Calu3 (cell line): ENCODE data around the gene NEDD4L. TPM values are rescaled to one million over a fixed set of nuclear protein-coding genes. Genes with fewer than 3 reads are reported as not detected.
A peak's percentile ranks its signal among the peaks of the same experiment; 100 is the strongest.

Experiments
- BruUV-seq: library from RNA; stranded (reverse); fragments of 400-500 nt; replicated peaks from 2 replicates; lab custom pipeline; 2021; lab: Mats Ljungman, UMichigan
- CTCF ChIA-PET: fragments of 300-600 bp; sonication (Branson Sonifier 250); formaldehyde crosslinking; loops from one replicate; lab custom pipeline; 2022; ENCODE audit warnings: antibody characterized with exemption; lab: Charles Lee
- DNase-seq: peaks from one replicate; pipeline ENCODE4 v3.0.0; 2022
- H3K27ac Mint-ChIP-seq: one replicate; pipeline ENCODE4 v1.8.0; 2022; ENCODE audit warnings: mixed read lengths; ENCODE audit not compliant: unreplicated experiment
- H3K27me3 Mint-ChIP-seq: one replicate; pipeline ENCODE4 v1.8.0; 2022; ENCODE audit warnings: mixed read lengths; ENCODE audit not compliant: unreplicated experiment
- H3K36me3 Mint-ChIP-seq: one replicate; pipeline ENCODE4 v1.8.0; 2022; ENCODE audit warnings: mild to moderate bottlenecking, moderate library complexity, mixed read lengths; ENCODE audit not compliant: insufficient read depth, unreplicated experiment
- H3K4me1 Mint-ChIP-seq: one replicate; pipeline ENCODE4 v1.8.0; 2022; ENCODE audit warnings: mild to moderate bottlenecking, low read depth, mixed read lengths; ENCODE audit not compliant: unreplicated experiment
- H3K4me3 Mint-ChIP-seq: one replicate; pipeline ENCODE4 v1.8.0; 2022; ENCODE audit warnings: mild to moderate bottlenecking, low read depth, moderate library complexity, mixed read lengths; ENCODE audit not compliant: unreplicated experiment
- H3K9me3 Mint-ChIP-seq: one replicate; pipeline ENCODE4 v1.8.0; 2022; ENCODE audit warnings: low read depth, mixed read lengths; ENCODE audit not compliant: unreplicated experiment
- intact Hi-C: fragments of 100-400 bp; cut with micrococcal nuclease; formaldehyde crosslinking; loops from one replicate; pipeline ENCODE4 v1.10.0; 2022; ENCODE audit not compliant: unreplicated experiment
- total RNA-seq: library from RNA; stranded (reverse); gene quantifications from 2 replicates; pipeline ENCODE4 v1.2.3, GENCODE V29; 2022
- TF ChIP-seq, protein P1 (sequence below): fragments of 200-600 bp; IDR thresholded peaks from one replicate; pipeline ENCODE4 v1.8.0; 2022; ENCODE audit warnings: antibody characterized with exemption; ENCODE audit not compliant: unreplicated experiment

NEDD4L gene
- total RNA-seq, 1 experiment from 2014 or later, result 213 TPM

GRCh38 chr18:58015065-58015780, 28.8 kb upstream of the NEDD4L start:
- no peaks in the 10 kb centered on the region for H3K27me3 Mint-ChIP-seq
- no TSS peak for BruUV-seq
- no peak for DNase-seq
- no peak overlapping the region for H3K4me3 Mint-ChIP-seq
- intact Hi-C loops, result no loop called here
- CTCF ChIA-PET, result no interaction called here
- TF ChIP-seq, protein P1, sequence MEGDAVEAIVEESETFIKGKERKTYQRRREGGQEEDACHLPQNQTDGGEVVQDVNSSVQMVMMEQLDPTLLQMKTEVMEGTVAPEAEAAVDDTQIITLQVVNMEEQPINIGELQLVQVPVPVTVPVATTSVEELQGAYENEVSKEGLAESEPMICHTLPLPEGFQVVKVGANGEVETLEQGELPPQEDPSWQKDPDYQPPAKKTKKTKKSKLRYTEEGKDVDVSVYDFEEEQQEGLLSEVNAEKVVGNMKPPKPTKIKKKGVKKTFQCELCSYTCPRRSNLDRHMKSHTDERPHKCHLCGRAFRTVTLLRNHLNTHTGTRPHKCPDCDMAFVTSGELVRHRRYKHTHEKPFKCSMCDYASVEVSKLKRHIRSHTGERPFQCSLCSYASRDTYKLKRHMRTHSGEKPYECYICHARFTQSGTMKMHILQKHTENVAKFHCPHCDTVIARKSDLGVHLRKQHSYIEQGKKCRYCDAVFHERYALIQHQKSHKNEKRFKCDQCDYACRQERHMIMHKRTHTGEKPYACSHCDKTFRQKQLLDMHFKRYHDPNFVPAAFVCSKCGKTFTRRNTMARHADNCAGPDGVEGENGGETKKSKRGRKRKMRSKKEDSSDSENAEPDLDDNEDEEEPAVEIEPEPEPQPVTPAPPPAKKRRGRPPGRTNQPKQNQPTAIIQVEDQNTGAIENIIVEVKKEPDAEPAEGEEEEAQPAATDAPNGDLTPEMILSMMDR, result no peak
- H3K4me1 Mint-ChIP-seq, result peaks cover 56% of the 10 kb centered on the region
- H3K9me3 Mint-ChIP-seq, result no peaks in the 10 kb centered on the region
- peak overlapping the region; percentile 9 for H3K27ac Mint-ChIP-seq
- peaks cover 7% of the 10 kb centered on the region for H3K36me3 Mint-ChIP-seq

GRCh38 chr18:58017267-58017666, 26.8 kb upstream of the NEDD4L start:
- Mint-ChIP-seq H3K27ac (peak overlapping the region; percentile 21), H3K27me3 (no peaks in the 10 kb centered on the region), H3K36me3 (peaks cover 7% of the 10 kb centered on the region), H3K4me3 (no peak overlapping the region), H3K9me3 (no peaks in the 10 kb centered on the region), H3K4me1 (peaks cover 55% of the 10 kb centered on the region)
- BruUV-seq, result no TSS peak
- CTCF ChIA-PET, result interaction anchor here (1.0 kb wide), 1 partner anchor 12 kb away, joined by 4 read pairs; no protein-coding TSS in a partner anchor
- intact Hi-C loops, result no loop called here
- no peak for DNase-seq
- TF ChIP-seq, protein P1, result no peak

DNA sequence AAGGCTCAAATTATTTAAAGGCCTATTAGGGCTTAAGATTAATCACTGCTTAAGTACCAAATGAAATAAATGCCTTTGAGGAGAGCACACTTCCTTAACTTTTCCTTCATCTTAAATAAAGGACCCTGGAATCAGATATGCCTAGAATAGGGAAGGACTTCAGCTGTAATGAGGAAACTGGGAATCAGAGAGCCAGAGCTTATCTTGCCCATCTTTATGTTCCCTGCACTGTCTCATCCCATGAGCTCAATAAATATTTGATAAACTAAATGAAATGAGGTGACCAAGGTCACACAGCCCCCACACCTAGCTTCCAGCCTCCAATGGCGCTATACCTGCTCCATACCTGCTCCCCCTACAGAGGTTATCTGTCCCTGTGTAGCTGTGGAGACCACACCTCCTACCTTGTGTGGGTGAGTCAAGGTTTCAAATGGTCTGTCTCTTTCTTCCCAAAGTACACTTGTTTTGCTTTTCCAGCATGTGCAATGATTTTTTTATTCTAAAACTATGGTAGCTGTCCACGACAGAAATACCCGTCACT, 23.4 kb upstream of the NEDD4L start:
- Mint-ChIP-seq H3K4me3 (no peak overlapping the region), H3K27ac (no peak overlapping the region), H3K27me3 (no peaks in the 10 kb centered on the region), H3K9me3 (no peaks in the 10 kb centered on the region), H3K4me1 (peaks cover 29% of the 10 kb centered on the region), H3K36me3 (no peaks in the 10 kb centered on the region)
- TF ChIP-seq, protein P1, result no peak
- CTCF ChIA-PET, result interaction anchor here (0.6 kb wide), 1 partner anchor 1034 kb away, joined by 3 read pairs; no protein-coding TSS in a partner anchor
- BruUV-seq, result no TSS peak
- DNase-seq, result no peak
- intact Hi-C loops, result no loop called here

DNA sequence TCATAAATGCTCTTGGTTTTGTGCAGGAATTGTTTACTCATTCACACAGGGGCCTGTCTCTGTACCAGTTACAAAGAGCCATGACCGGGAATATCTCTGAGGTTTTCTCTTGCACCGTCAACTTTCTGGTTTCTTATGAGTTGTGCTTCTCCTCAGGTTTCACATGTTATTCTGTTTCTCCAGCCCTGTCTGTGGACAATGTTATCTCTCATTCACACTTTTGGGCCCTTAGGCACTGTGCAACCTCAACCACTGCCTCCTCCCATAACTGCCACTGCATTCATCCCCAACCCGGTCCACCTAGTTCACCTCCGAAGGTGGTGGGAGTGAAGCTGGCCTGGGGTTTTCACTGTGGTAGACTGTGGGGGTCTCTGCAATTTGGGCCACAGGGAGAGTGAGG, 22.5 kb upstream of the NEDD4L start:
- Mint-ChIP-seq H3K27me3 (no peaks in the 10 kb centered on the region), H3K4me3 (no peak overlapping the region), H3K27ac (no peak overlapping the region), H3K36me3 (no peaks in the 10 kb centered on the region), H3K4me1 (peaks cover 20% of the 10 kb centered on the region), H3K9me3 (no peaks in the 10 kb centered on the region)
- TF ChIP-seq, protein P1, result no peak
- no peak for DNase-seq
- CTCF ChIA-PET, result interaction anchor here (0.6 kb wide), 1 partner anchor 1035 kb away, joined by 3 read pairs; no protein-coding TSS in a partner anchor
- BruUV-seq, result no TSS peak
- intact Hi-C loops, result no loop called here
